HG03457 (cell line): ENCODE measurements around the gene HOXC6.

Experiments
- ATAC-seq: cut with Tn5 transposase; IDR thresholded peaks from one replicate; pipeline ENCODE4 v1.9.1; 2021; ENCODE audit warnings: moderate number of reproducible peaks; ENCODE audit not compliant: unreplicated experiment

HOXC6 gene

GRCh38 chr12:54001283-54002187, 26.7 kb upstream of the HOXC6 start:
- ATAC-seq: no peak

DNA sequence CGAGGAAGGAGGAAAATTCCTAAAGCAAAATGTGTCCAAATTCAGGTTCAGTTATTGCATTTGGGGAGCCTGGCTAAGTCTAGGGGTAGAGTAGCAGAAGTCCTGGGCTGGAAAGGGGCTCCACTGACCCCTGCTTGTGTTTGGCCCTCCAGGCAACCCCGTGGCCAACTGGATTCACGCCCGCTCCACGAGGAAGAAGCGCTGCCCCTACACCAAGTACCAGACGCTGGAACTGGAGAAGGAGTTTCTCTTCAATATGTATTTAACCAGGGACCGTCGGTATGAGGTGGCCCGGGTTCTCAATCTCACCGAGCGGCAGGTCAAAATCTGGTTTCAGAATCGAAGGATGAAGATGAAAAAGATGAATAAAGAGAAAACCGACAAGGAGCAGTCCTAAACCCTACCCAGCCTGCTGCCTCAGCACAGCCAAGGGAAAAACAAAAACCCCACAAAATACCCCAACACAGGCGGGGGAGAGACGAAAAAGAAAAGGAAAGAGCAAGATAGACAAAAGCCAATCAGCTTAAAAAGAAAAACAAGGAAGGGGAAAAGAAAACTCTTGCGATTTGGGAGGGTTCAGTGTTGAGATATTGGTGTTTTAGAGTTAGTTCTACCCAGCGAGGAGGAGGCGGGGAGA, 25.8 kb upstream of the HOXC6 start:
- no peak for ATAC-seq

DNA sequence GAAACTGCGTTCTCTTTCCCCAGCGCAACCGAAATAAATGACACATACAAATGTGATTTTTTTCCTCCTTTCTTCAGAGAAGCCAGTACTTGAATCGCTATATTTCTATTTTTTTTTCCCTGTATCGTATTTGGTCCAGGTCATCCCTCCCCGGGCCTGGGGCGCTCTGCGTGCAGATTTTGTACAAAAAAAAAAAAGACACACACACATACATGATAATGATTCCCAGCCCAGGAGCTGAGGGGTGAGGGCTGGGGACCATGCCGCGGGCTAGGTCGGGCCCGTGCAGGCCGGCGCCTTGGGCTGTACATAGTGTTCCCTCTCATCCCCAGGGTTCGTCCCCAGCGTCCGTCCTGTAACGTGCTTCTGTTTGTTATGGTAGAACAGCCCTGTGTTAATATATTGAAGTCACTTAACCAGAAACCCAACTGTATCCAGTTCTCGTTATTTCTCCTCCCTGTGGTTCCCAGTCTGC, 25.3 kb upstream of the HOXC6 start:
- ATAC-seq: no peak

- no peak for ATAC-seq
These were observed 24.6 kb upstream of the HOXC6 start for GRCh38 chr12:54003625-54004024.

GRCh38 chr12:54004063-54004840, 24.0 kb upstream of the HOXC6 start:
- no peak for ATAC-seq

DNA sequence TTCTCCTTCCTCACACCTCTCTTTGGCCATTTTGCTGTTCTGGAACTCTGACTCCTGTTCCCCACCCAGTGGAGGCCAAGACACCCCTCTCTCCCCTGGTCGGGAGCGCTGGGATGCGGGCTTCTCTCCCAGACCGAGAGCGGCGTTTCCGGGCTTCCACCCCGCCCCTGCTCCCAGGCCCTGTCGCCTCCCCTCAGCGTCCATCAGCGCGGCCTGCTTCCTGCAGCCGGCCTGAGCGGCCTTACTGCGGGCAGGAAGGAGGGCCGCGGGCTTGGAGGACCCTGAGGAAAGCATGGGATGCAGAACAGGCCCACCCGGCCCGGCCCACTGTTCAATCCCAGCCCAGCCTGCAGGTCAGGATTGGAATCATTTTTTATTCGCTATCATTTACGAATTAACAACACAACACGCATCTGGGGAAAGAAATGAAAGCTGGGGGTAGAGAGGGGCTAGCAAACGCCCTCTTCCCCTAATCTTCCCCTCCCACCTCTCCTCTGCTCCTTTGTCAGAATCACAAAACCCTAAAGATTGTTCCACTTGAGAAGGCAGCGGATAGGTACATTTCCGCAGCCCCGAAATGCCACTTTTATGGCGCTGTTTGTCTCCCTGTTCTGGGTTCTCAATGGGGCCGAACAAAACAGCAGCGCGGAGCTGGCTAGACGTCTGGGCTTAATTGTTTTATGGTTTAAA, 23.3 kb upstream of the HOXC6 start:
- no peak for ATAC-seq

DNA sequence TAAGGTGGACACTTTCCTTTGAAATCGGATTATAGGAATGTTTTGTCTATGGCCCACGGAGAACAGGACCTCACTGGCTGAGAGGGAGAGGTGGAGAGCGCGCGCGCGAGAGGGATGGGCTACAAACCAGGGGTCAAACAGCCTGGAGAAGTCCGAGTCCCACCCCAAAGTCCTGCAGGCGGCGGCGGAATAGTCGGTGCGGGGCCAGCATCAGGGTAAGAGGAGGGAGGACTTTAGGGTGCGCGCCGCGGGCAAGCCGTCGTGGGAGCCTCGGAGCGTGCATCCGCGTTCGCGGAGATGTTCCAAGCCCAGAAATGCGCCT, 22.7 kb upstream of the HOXC6 start:
- ATAC-seq: no peak

GRCh38 chr12:54005853-54006558, 22.2 kb upstream of the HOXC6 start:
- ATAC-seq: no peak

DNA sequence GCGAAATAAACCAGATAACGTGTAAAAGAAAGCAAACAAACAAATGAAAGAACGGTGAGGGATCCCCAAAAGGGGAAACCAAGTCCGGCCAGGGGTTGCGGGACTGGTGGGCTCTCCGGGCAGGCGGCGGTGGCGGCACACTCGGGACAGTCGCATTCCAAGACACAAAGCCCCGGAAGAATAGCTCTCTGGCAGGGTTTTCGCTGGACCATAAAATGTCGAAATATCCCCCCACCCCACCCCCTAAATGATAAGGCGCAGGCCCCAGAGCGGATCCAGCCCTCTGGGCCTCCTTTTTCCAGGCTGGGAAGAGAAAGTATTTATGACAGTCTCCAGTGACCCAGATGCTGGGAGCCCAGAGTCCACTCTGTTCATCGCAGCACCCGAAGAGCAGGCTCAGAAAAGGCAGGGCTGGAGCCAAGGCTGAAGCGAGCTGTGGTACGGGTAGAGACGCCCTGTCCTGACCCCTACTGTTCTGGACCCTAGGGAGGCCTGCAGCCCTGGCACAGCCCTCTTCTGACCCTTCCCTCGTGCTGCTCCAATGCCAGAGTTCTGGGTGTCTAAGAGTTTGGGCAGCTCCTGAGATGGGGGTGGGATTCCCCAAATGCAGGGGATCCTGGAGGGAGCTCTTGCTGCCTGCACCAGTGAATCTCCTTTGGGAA, 21.6 kb upstream of the HOXC6 start:
- ATAC-seq: no peak

DNA sequence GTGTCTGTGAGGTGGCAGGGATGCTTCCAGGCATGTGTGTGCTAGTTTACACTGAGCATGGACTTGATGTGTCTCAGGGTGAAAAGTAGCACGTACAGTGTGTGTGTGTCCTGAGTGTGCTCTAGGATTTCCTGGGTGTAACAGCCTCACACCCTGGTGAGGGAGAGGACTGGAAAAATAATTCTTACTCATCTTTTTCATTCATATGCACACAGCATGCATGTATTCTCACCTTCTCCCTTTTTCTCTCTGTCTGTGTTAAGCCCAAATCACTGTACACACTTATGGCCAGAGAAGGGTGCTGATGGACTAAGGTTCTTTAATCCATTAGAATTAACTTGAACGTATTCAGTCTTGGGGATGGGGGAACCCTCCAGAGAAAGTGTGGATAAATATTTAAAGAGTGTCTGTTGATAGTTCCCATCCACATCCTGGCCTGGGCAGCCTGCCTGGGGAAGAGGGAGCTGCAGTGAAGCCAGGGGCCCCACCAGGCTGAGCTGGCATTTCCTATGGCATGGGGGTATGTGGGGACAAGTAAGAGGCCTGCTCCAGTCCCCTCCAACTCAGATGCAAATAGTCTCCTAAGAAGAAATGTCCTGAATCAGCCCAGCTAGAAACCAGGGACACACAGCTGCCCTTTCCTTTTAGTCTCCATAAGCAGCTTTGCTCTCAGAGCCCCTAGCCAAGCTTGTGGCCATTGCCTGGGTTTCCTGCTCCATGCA, 20.5 kb upstream of the HOXC6 start:
- ATAC-seq: no peak

- no peak for ATAC-seq
These were observed 20.0 kb upstream of the HOXC6 start for GRCh38 chr12:54008260-54008552.

DNA sequence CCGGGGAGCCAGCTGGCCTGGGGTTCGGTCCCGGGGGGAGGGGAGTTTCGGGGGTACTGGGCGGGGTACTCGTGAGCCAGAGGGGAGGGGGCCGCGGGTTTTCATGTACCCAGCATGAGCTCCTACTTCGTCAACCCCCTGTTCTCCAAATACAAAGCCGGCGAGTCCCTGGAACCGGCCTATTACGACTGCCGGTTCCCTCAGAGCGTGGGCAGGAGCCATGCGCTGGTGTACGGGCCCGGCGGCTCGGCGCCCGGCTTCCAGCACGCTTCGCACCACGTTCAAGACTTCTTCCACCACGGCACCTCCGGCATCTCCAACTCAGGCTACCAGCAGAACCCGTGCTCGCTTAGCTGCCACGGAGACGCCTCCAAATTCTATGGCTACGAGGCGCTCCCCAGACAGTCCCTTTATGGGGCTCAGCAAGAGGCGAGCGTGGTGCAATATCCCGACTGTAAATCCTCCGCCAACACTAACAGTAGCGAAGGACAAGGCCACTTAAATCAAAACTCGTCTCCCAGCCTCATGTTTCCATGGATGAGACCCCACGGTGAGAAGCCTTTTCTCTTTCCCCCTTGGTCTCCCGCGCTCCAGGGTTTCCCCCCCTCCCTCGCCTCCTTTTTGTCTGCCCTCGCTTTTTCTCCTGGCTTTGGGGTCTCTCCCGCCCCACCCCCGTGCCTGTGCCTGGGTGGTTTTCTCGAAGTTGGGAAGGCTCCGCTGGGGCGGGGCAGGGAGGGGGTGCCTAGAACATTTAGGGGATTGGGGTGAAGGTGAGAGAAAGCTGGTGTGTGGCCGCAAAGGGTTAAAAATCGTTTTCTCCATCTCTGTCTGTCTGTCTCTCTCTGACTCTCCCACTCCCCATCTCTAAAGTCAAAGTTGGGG, 18.8 kb upstream of the HOXC6 start:
- no peak for ATAC-seq

DNA sequence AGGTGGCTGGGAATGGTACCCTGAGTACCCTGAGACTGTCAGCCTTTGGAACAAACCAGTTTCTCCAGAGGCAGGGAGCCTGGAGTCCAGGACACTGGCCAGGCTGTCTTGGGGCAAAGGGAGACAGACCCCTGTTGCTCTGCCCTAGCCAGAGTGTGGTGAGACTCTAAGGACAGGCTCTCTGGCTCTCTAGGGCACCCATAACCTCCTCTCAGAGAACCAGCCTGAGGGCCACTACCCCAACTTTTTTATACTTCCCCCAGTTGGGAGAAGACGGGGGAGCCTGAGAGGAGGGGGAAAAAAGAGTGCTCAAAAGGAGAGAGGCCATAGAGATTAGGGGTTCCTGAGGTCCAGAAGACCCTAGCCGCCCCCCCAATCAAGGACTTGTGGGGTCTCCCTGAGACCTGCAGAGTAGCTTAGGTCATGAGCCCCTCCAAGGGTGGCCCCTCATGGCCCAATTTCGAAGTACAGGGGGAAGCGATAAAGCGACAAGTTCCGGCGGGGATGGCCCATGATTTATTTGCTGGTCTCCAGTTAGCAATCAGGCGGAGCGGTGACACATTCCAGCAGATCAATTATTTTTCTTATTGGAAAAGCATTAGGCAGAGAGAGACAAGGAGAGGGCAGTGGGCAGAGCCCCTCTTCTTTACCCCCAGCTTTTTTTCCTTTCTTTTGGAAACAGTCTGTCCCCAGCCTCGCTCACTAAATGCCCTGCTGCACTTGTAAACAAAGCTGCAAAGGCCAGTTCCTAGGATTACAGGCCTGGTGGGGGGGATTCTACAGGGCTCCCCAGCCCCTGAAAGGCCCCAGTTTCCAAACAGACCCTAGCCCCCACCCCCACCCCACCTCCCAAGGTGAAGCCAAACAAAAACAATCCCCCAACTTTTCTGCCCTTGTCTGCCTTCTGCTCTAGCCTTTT, 17.9 kb upstream of the HOXC6 start:
- ATAC-seq: no peak

DNA sequence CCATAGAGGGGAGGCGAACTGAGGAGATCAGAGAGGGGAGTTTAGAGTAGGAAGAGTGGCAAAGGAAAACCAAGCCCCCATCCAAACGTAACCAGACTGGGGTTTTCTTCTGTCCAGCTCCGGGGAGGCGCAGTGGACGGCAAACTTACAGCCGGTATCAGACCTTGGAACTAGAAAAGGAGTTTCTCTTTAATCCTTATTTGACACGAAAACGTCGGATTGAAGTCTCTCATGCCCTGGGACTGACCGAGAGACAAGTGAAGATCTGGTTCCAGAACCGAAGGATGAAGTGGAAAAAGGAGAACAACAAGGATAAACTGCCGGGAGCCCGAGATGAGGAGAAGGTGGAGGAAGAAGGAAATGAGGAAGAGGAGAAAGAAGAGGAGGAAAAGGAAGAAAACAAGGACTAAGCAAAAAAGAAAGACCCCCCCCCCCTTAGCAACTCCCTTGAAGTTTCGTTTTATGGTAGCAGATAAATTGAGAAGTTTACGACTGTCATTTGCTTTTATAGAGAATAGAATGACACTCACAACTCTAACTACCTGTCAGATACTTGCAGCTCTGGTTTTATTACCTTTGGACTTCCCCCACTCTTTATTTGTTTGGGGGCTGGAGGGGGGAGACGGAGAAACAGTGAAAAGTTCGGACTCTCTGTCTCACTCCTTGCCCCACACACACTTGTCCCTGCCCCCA, 17.1 kb upstream of the HOXC6 start:
- no peak for ATAC-seq

DNA sequence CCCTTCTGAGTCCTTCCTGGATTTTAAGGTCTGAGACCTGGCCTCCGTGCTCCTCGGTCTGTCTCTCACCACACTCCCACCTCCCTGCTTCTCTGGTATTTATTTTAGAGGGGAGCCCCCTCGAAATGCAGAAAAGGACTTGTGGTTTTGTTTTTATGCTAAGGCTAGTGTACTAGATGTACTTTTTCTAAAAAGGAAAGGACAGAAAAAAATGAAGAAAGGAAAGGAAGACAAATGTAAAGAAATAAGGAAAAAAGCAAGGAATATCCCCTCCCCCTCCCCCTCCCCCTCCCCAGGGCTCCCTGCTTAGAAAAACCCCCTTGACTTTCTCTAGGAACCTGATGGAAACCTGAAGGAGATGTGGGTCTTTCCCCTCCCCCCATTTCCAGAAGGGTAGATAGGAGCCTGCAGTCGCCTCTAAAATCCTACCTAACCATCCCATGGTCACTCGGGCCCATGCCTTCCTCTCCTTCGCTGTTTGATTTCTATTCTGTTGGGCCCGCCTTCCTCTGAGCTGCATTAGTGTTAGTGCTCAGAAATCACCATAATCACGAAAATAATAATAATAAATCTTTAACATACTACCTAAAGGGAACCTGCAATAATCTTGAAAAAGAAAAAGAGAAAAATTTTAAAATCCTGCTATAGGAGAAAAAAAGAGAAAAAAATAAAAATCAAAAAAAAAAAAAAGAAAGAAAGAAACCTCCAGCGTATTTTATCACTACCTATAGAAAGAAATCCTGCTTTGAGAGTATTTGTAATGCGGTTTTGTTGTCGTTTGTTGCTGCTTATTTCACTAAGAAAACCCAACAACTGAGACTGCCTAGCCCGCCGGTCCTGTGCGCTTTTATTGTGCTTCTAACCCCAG, 16.3 kb upstream of the HOXC6 start:
- ATAC-seq: no peak
